Measurements from ENCODE around the gene ACMSD.
"Not testable (repeated sequence)": the region's sequence is repeated elsewhere in the genome, so short reads cannot be mapped to it uniquely, and the experiment has no call there.

Gene ACMSD
- 0 to 0.09 (median 0) reads per million in 18 experiments for total RNA-seq

- no peak for DNase-seq
These were observed at the start of gene ACMSD for GRCh38 chr2:134838143-134838620. Gene ACMSD, plus strand, starts transcription at chr2:134838616. Its CDS starts 67 bp downstream, at chr2:134838683.

GRCh38 chr2:134790487-134790886 lies 47.9 kb upstream of the ACMSD start:
- DNase-seq: no peak

- DNase-seq: no peak
These were observed 46.8 kb upstream of the ACMSD start for GRCh38 chr2:134791616-134792015.

- DNase-seq: no peak
These were observed 46.2 kb upstream of the ACMSD start for GRCh38 chr2:134792186-134792585.

- DNase-seq: no peak
These were observed 42.7 kb upstream of the ACMSD start for GRCh38 chr2:134795765-134796164.

GRCh38 chr2:134796373-134796772 lies 42.0 kb upstream of the ACMSD start:
- DNase-seq: no peak

GRCh38 chr2:134799936-134800335 lies 38.5 kb upstream of the ACMSD start:
- DNase-seq: no peak

- DNase-seq: no peak
These were observed 38.1 kb upstream of the ACMSD start for GRCh38 chr2:134800341-134800740.

GRCh38 chr2:134803609-134804405 lies 34.6 kb upstream of the ACMSD start:
- not testable (repeated sequence) for DNase-seq

GRCh38 chr2:134815741-134816140 lies 22.7 kb upstream of the ACMSD start:
- no peak for DNase-seq

GRCh38 chr2:134818321-134818720 lies 20.1 kb upstream of the ACMSD start:
- no peak for DNase-seq

GRCh38 chr2:134819334-134819733 lies 19.1 kb upstream of the ACMSD start:
- no peak for DNase-seq

- no peak for DNase-seq
These were observed 15.0 kb upstream of the ACMSD start for GRCh38 chr2:134823431-134823830.

GRCh38 chr2:134823832-134824231 lies 14.6 kb upstream of the ACMSD start:
- DNase-seq: no peak

- DNase-seq: not testable (repeated sequence)
These were observed 12.7 kb upstream of the ACMSD start for GRCh38 chr2:134825716-134826115.

GRCh38 chr2:134835471-134835870 lies 2.9 kb upstream of the ACMSD start:
- DNase-seq: no peak

GRCh38 chr2:134836986-134837385 lies 1.4 kb upstream of the ACMSD start:
- DNase-seq: no peak

- no peak for DNase-seq
These were observed 1.2 kb downstream of the ACMSD start for GRCh38 chr2:134839649-134840048.

- no peak for DNase-seq
These were observed 4.6 kb downstream of the ACMSD start for GRCh38 chr2:134842930-134843490.

- no peak for DNase-seq
These were observed 5.6 kb downstream of the ACMSD start for GRCh38 chr2:134843968-134844367.

GRCh38 chr2:134845028-134845427 lies 6.6 kb downstream of the ACMSD start:
- no peak for DNase-seq

- no peak for DNase-seq
These were observed 7.3 kb downstream of the ACMSD start for GRCh38 chr2:134845719-134846118.

GRCh38 chr2:134846213-134846612 lies 7.8 kb downstream of the ACMSD start:
- DNase-seq: no peak

- not testable (repeated sequence) for DNase-seq
These were observed 9.2 kb downstream of the ACMSD start for GRCh38 chr2:134847582-134847981.
